Neutrophil (primary cell): ENCODE data around the gene SLC15A2.
"Not testable (repeated sequence)": the region's sequence is repeated elsewhere in the genome, so short reads cannot be mapped to it uniquely, and the experiment has no call there.

Experiments
- H3K27ac ChIP-seq: fragments of 200-600 bp; sonication (generic); 2 replicates; pipeline ENCODE4 v1.5.1; 2016; ENCODE audit warnings: mild to moderate bottlenecking, moderate library complexity
- H3K27me3 ChIP-seq: fragments of 200-600 bp; sonication (generic); 2 replicates; pipeline ENCODE4 v1.6.0; 2016; ENCODE audit warnings: mild to moderate bottlenecking
- H3K36me3 ChIP-seq: fragments of 200-600 bp; sonication (generic); 2 replicates; pipeline ENCODE4 v1.5.1; 2017
- H3K4me1 ChIP-seq, 2 experiments: fragments of 200-600 bp in 1 of 2; sonication (generic) in 1 of 2; 1 replicate in 1 of 2; 2 replicates in 1 of 2; pipeline versions ENCODE4 v1.5.1 to v1.6.1; 2013 to 2016; ENCODE audit warnings: low read depth in 1 of 2, low read length in 1 of 2, mild to moderate bottlenecking in 1 of 2, moderate library complexity in 1 of 2; ENCODE audit not compliant: control insufficient read depth in 1 of 2, insufficient read depth in 1 of 2
- H3K4me3 ChIP-seq, 2 experiments: fragments of 200-600 bp in 1 of 2; sonication (generic) in 1 of 2; 1 replicate in 1 of 2; 2 replicates in 1 of 2; pipeline ENCODE4 v1.5.1; 2013 to 2016; ENCODE audit warnings: low read depth in 1 of 2, low read length in 1 of 2, mild to moderate bottlenecking in 1 of 2, moderate library complexity in 1 of 2
- H3K9me3 ChIP-seq: fragments of 200-600 bp; sonication (generic); 2 replicates; pipeline ENCODE4 v1.5.1; 2016
- TF ChIP-seq, protein P1 (sequence below): fragments of 200-600 bp; sonication (generic); IDR thresholded peaks from 2 replicates; pipeline ENCODE4 v1.5.1; 2016; ENCODE audit warnings: antibody characterized with exemption

The SLC15A2 gene

DNA sequence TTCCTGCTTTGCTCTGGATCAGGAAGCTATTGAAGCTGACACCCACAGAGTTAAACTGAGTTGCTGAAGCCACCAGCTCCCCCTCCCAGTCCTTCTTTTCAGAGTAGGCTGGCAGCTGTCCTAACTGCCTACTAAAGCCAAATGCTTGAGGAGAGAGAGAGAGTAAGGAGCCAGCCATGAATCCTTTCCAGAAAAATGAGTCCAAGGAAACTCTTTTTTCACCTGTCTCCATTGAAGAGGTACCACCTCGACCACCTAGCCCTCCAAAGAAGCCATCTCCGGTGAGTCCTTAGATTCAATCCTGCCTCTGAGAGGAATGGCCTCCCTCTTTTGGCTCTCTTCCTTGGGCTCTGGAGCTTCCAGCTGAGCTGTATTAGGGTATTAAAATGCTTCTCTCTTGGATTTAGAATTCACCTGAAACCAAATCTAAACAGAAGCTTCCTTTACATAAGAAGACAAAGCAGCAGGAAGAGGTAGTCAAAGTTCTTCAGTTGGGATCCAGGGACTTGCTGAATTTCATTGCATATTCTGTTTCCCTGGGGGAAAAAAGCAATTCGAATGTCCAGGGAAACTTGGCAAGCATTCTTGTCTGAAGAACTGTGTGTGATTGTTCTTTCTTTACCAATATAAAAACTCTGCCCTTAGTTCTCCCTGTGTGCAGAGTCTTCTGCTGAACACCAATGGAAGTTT, at the start of gene SLC15A2:
Gene SLC15A2, plus strand, starts transcription at position 101 of the 690 bp plus-strand sequence. Its CDS starts 76 bp downstream, at position 177.
- TF ChIP-seq, protein P1, sequence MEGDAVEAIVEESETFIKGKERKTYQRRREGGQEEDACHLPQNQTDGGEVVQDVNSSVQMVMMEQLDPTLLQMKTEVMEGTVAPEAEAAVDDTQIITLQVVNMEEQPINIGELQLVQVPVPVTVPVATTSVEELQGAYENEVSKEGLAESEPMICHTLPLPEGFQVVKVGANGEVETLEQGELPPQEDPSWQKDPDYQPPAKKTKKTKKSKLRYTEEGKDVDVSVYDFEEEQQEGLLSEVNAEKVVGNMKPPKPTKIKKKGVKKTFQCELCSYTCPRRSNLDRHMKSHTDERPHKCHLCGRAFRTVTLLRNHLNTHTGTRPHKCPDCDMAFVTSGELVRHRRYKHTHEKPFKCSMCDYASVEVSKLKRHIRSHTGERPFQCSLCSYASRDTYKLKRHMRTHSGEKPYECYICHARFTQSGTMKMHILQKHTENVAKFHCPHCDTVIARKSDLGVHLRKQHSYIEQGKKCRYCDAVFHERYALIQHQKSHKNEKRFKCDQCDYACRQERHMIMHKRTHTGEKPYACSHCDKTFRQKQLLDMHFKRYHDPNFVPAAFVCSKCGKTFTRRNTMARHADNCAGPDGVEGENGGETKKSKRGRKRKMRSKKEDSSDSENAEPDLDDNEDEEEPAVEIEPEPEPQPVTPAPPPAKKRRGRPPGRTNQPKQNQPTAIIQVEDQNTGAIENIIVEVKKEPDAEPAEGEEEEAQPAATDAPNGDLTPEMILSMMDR, result no peak
- H3K4me1 ChIP-seq, result peaks cover 12 to 13% of the 10 kb centered on the region in 2 experiments
- H3K36me3 ChIP-seq, result peaks cover 21% of the 10 kb centered on the region
- no peaks in the 10 kb centered on the region for H3K9me3 ChIP-seq
- H3K4me3 ChIP-seq, result no peak within 1 kb of the TSS
- H3K27ac ChIP-seq, result peak within 1 kb of the TSS; percentile 56
- no peaks in the 10 kb centered on the region for H3K27me3 ChIP-seq

GRCh38 chr3:121844892-121845291, 49.3 kb upstream of the SLC15A2 start:
- TF ChIP-seq, protein P1, result no peak
- Histone ChIP-seq H3K27ac (no peak overlapping the region), H3K4me1 (no peaks in the 10 kb centered on the region), H3K27me3 (no peaks in the 10 kb centered on the region), H3K36me3 (peaks cover 15% of the 10 kb centered on the region), H3K4me3 (no peak overlapping the region), H3K9me3 (no peaks in the 10 kb centered on the region)

- TF ChIP-seq, protein P1, result no peak
- H3K9me3 ChIP-seq, result no peaks in the 10 kb centered on the region
- H3K27me3 ChIP-seq, result no peaks in the 10 kb centered on the region
- no peak overlapping the region for H3K4me3 ChIP-seq
- peaks cover 20% of the 10 kb centered on the region for H3K36me3 ChIP-seq
- no peak overlapping the region for H3K27ac ChIP-seq
- H3K4me1 ChIP-seq, result no peaks in the 10 kb centered on the region
Observed at GRCh38 chr3:121852256-121852655, 41.9 kb upstream of the SLC15A2 start.

DNA sequence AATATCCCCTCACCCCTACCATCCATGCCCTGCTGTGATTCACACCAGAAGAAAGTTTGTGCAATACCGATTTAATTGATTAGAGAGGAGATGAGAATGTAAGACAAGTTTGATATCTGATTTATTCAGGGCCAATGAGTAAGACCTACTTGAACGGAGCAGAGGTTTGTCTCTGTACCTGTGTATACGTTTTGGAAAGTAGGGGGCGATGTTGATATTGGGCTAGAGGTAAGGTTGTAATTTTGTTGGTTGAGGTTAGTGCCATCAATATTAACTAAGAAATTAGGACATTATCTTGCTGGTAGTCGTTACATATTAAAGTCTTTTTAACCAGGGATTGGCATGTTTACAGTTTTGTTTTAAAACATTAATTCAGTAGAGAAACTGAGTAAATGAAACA, 38.6 kb upstream of the SLC15A2 start:
- H3K36me3 ChIP-seq, result peaks cover 22% of the 10 kb centered on the region
- H3K9me3 ChIP-seq, result no peaks in the 10 kb centered on the region
- H3K4me3 ChIP-seq, result no peak overlapping the region
- no peak overlapping the region for H3K27ac ChIP-seq
- no peaks in the 10 kb centered on the region for H3K4me1 ChIP-seq
- TF ChIP-seq, protein P1, result no peak
- H3K27me3 ChIP-seq, result no peaks in the 10 kb centered on the region

DNA sequence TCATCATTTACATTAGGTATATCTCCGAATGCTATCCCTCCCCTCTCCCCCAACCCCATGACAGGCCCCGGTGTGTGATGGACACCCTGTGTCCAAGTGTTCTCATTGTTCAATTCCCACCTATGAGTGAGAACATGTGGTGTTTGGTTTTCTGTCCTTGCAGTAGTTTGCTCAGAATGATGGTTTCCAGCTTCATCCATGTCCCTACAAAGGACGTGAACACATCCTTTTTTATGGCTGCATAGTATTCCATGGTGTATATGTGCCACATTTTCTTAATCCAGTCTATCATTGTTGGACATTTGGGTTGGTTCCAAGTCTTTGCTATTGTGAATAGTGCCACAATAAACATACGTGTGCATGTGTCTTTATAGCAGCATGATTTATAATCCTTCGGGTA, 36.4 kb upstream of the SLC15A2 start:
- H3K9me3 ChIP-seq, H3K4me3 ChIP-seq, H3K27me3 ChIP-seq, H3K27ac ChIP-seq, H3K4me1 ChIP-seq: not testable (repeated sequence)
- H3K36me3 ChIP-seq, result peaks cover 22% of the 10 kb centered on the region

GRCh38 chr3:121863247-121863646, 31.0 kb upstream of the SLC15A2 start:
- not testable (repeated sequence) for H3K4me3 ChIP-seq, H3K9me3 ChIP-seq, H3K4me1 ChIP-seq, H3K27me3 ChIP-seq
- Histone ChIP-seq H3K27ac (peak overlapping the region; percentile 39), H3K36me3 (peaks cover 14% of the 10 kb centered on the region)
